Transverse colon (tissue), 4 donors: ENCODE measurements around the gene LRRC8C. TPM values are rescaled to one million over a fixed set of nuclear protein-coding genes. Genes with fewer than 3 reads are reported as not detected.
A peak's percentile ranks its signal among the peaks of the same experiment; 100 is the strongest.

Experiments used
- DNase-seq: peaks from one replicate; pipeline ENCODE4 v3.0.0-alpha.2; 2019
- H3K27ac ChIP-seq, 4 donors: fragments of 200-600 bp; sonication (generic); 2 replicates each; pipeline ENCODE4 v1.5.1; 2016 to 2018; ENCODE audit warnings: inconsistent platforms in 4 of 4
- H3K27me3 ChIP-seq: fragments of 200-600 bp; sonication (generic); 2 replicates; pipeline ENCODE4 v1.5.1; 2017; ENCODE audit warnings: inconsistent platforms
- H3K36me3 ChIP-seq, 4 donors: fragments of 200-600 bp; sonication (generic); 2 replicates each; pipeline ENCODE4 v1.5.1; 2017 to 2019; ENCODE audit warnings: inconsistent platforms in 4 of 4
- H3K4me1 ChIP-seq, 4 donors: fragments of 200-600 bp; sonication (generic); 2 replicates each; pipeline ENCODE4 v1.5.1; 2017 to 2020; ENCODE audit warnings: inconsistent platforms in 4 of 4
- H3K4me3 ChIP-seq, 4 donors: fragments of 200-600 bp; sonication (generic); 1 replicate in 1 of 4; 2 replicates in 3 of 4; pipeline versions ENCODE4 v1.5.1 to v1.6.1; 2017 to 2019; ENCODE audit warnings: inconsistent platforms in 4 of 4
- H3K9me3 ChIP-seq, 2 donors: fragments of 200-600 bp; sonication (generic); 2 replicates each; pipeline ENCODE4 v1.5.1; 2017 to 2019; ENCODE audit warnings: inconsistent platforms in 2 of 2
- CTCF ChIP-seq, 5 experiments: fragments of 200-600 bp in 3 of 5; fragments of 450-650 bp in 2 of 5; sonication (generic) in 3 of 5; IDR thresholded peaks; 1 replicate in 2 of 5; 2 replicates in 3 of 5; pipeline ENCODE4 v1.5.1; 2016 to 2017; ENCODE audit warnings: antibody characterized with exemption in 5 of 5, inconsistent platforms in 3 of 5, mild to moderate bottlenecking in 2 of 5, moderate library complexity in 1 of 5
- EP300 ChIP-seq: sonication (generic); formaldehyde crosslinking; IDR thresholded peaks from one replicate; pipeline ENCODE4 v1.6.1; 2017; ENCODE audit warnings: antibody characterized with exemption, low read depth
- POLR2A ChIP-seq: fragments of 450-650 bp; IDR thresholded peaks from one replicate; pipeline ENCODE4 v1.6.1; 2016; ENCODE audit warnings: antibody characterized with exemption, mild to moderate bottlenecking, moderate library complexity
- POLR2AphosphoS5 ChIP-seq, 3 donors: sonication (generic); formaldehyde crosslinking; IDR thresholded peaks; one replicate each; pipeline ENCODE4 v1.6.1; 2016; ENCODE audit warnings: antibody characterized with exemption in 3 of 3
- WGBS, 2 donors: methylation state at CpG; one replicate each; pipeline ENCODE4 v1.1.5; 2018; ENCODE audit warnings: low coverage in 1 of 2; 5-methylcytosine and 5-hydroxymethylcytosine counted together
- in situ Hi-C, 4 donors: fragments of 200-750 bp; cut with MboI; loops; one replicate each; pipeline versions ENCODE4 v1.15.0 to v1.15.1; 2017; ENCODE audit warnings: low sequenced_read_pairs in 3 of 4, low pct_ligation_motif_present in 1 of 4, low pct_unique_long_range_greater_than_20kb in 1 of 4
- intact Hi-C: fragments of 100-400 bp; cut with DNase I; formaldehyde crosslinking; loops from one replicate; pipeline ENCODE4 v1.15.1; 2023; ENCODE audit warnings: low total_unique reads
- total RNA-seq, 4 donors: library from RNA; depleted of rRNA; stranded (reverse); fragments of >200 nt; gene quantifications; one replicate each; pipeline ENCODE4 v1.1.0, GENCODE V29; 2016

The LRRC8C gene
- total RNA-seq, 4 donors from 2014 or later, result 2.4 to 4.4 (median 2.7) TPM

- Histone ChIP-seq H3K4me3 (no peak overlapping the region), H3K27ac (peak overlapping the region in 1 of 4 donors; percentile 58), H3K27me3 (no peaks in the 10 kb centered on the region), H3K9me3 (no peaks in the 10 kb centered on the region), H3K36me3 (no peaks in the 10 kb centered on the region), H3K4me1 (peaks cover 0 to 14% (median 8%) of the 10 kb centered on the region in 4 donors)
- TF ChIP-seq EP300, result no peak
- TF ChIP-seq POLR2AphosphoS5 (IDR thresholded peaks at IDR 0.05), result no peak
- TF ChIP-seq CTCF (IDR thresholded peaks at IDR 0.05), result no peak
- no peak for TF ChIP-seq POLR2A
- DNase-seq, result no peak
- in situ Hi-C loops (no loop called here), intact Hi-C loops (no loop called here)
- WGBS, 2 donors, result 72 to 90% methylated on average over 4 of the region's 4 CpGs
Observed at GRCh38 chr1:89725631-89726030, 92.7 kb downstream of the LRRC8C start.

- TF ChIP-seq POLR2AphosphoS5 (IDR thresholded peaks at IDR 0.05), result no peak
- WGBS, 2 donors, result 75 to 81% methylated on average over 11 to 12 of the region's 12 CpGs
- Histone ChIP-seq H3K4me3 (no peak overlapping the region), H3K36me3 (no peaks in the 10 kb centered on the region), H3K27me3 (no peaks in the 10 kb centered on the region), H3K27ac (no peak overlapping the region), H3K4me1 (peaks cover 0 to 14% (median 6%) of the 10 kb centered on the region in 4 donors), H3K9me3 (no peaks in the 10 kb centered on the region)
- in situ Hi-C loops, result no loop called here
- intact Hi-C loops, result no loop called here
- DNase-seq, result no peak
Observed at GRCh38 chr1:89727517-89728312, 94.8 kb downstream of the LRRC8C start.

GRCh38 chr1:89728381-89728780 lies 95.5 kb downstream of the LRRC8C start:
- no peaks in the 10 kb centered on the region for H3K9me3 ChIP-seq
- DNase-seq, result no peak
- no peak overlapping the region for H3K27ac ChIP-seq
- 78 to 93% methylated on average over 2 to 4 of the region's 4 CpGs for WGBS, 2 donors
- H3K4me3 ChIP-seq, result no peak overlapping the region
- H3K36me3 ChIP-seq, result no peaks in the 10 kb centered on the region
- peaks cover 0 to 14% (median 6%) of the 10 kb centered on the region in 4 donors for H3K4me1 ChIP-seq
- in situ Hi-C loops, result no loop called here
- H3K27me3 ChIP-seq, result no peaks in the 10 kb centered on the region
- TF ChIP-seq POLR2AphosphoS5 (IDR thresholded peaks at IDR 0.05) (no peak), EP300 (no peak), CTCF (IDR thresholded peaks at IDR 0.05) (no peak), POLR2A (no peak)
- intact Hi-C loops, result no loop called here

GRCh38 chr1:89732206-89732605 lies 99.3 kb downstream of the LRRC8C start:
- DNase-seq, result no peak
- no peaks in the 10 kb centered on the region for H3K4me1 ChIP-seq
- in situ Hi-C loops, result no loop called here
- H3K4me3 ChIP-seq, result no peak overlapping the region
- TF ChIP-seq POLR2AphosphoS5 (IDR thresholded peaks at IDR 0.05), result no peak
- no peak for TF ChIP-seq CTCF (IDR thresholded peaks at IDR 0.05)
- no peak for TF ChIP-seq POLR2A
- no peak for TF ChIP-seq EP300
- no peaks in the 10 kb centered on the region for H3K36me3 ChIP-seq
- H3K27ac ChIP-seq, result no peak overlapping the region
- no peaks in the 10 kb centered on the region for H3K9me3 ChIP-seq
- no peaks in the 10 kb centered on the region for H3K27me3 ChIP-seq
- intact Hi-C loops, result no loop called here
- WGBS, 2 donors, result 88 to 100% methylated on average over 1 of the region's 1 CpG
